PFSK-1 (cell line): ENCODE results near the gene CNDP2.

ENCODE experiments used
- FOXP2 ChIP-seq: optimal IDR thresholded peaks from 2 replicates; pipeline ENCODE3; 2011; ENCODE audit warnings: borderline replicate concordance, control low read depth, inconsistent platforms; ENCODE audit not compliant: insufficient read depth; ENCODE audit errors: extremely low read length, extremely low read depth
- POLR2AphosphoS5 ChIP-seq: IDR thresholded peaks from 2 replicates; pipeline ENCODE4 v1.6.1; 2012; ENCODE audit warnings: low read depth, mild to moderate bottlenecking, control low read depth, low read length, moderate library complexity
- REST ChIP-seq, 2 experiments: IDR thresholded peaks; 2 replicates each; pipeline versions ENCODE4 v1.6.1 to v1.8.0; 2011 to 2012; ENCODE audit warnings: low read depth in 2 of 2, low read length in 2 of 2, control low read depth in 1 of 2, inconsistent platforms in 1 of 2, mild to moderate bottlenecking in 1 of 2, moderate library complexity in 1 of 2; ENCODE audit not compliant: insufficient read depth in 1 of 2
- SIN3A ChIP-seq: IDR thresholded peaks from 2 replicates; pipeline ENCODE4 v1.6.1; 2012; ENCODE audit warnings: mild to moderate bottlenecking, low read length, moderate library complexity, borderline replicate concordance; ENCODE audit not compliant: insufficient read depth
- TAF1 ChIP-seq: IDR thresholded peaks from 2 replicates; pipeline ENCODE4 v1.6.1; 2012; ENCODE audit warnings: low read length, control low read depth, borderline replicate concordance; ENCODE audit not compliant: insufficient read depth

Gene CNDP2

GRCh38 chr18:74453016-74453566 is 43.1 kb upstream of the CNDP2 start:
- TF ChIP-seq FOXP2 (no peak), REST (IDR thresholded peaks at IDR 0.05; ENCODE audit: insufficient read depth in 1 of 2, low read depth in 2 of 2, low read length in 2 of 2) (no peak), TAF1 (no peak)

- TF ChIP-seq REST (IDR thresholded peaks at IDR 0.05; ENCODE audit: insufficient read depth in 1 of 2, low read depth in 2 of 2, low read length in 2 of 2) (no peak), TAF1 (no peak), FOXP2 (no peak), SIN3A (no peak), POLR2AphosphoS5 (no peak)
Measured at GRCh38 chr18:74453642-74454198, 42.4 kb upstream of the CNDP2 start.

DNA sequence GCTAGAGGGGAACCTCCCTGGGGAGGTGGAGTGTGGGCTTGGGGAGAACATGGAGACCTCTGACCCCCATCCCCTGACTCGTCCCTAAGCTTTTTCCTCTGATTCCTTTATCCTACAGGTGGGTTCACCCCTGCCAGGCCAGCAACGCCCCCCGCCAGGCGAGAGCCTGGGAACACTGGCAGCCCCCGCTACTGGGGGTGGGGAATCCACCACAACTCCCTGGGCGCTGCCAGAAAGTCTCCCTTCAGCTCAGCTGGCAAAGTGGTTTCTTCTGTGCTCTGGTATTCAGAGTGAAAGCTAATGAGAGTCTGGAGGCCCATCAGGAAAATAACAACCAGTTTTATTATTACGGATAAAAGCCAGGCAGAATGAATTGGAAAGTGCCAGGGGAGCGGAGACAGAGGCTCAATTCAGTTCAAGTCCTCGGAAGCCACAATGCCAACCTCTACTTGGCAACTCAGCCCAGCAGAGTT is 41.8 kb upstream of the CNDP2 start:
- TF ChIP-seq POLR2AphosphoS5 (no peak), SIN3A (no peak), REST (IDR thresholded peaks at IDR 0.05; ENCODE audit: insufficient read depth in 1 of 2, low read depth in 2 of 2, low read length in 2 of 2) (no peak), TAF1 (no peak), FOXP2 (no peak)

- no peak for TF ChIP-seq REST (IDR thresholded peaks at IDR 0.05; ENCODE audit: insufficient read depth in 1 of 2, low read depth in 2 of 2, low read length in 2 of 2)
- TF ChIP-seq FOXP2 = no peak
- TF ChIP-seq TAF1 = no peak
- TF ChIP-seq POLR2AphosphoS5 = no peak
- TF ChIP-seq SIN3A = no peak
Measured at GRCh38 chr18:74455386-74455785, 40.8 kb upstream of the CNDP2 start.

DNA sequence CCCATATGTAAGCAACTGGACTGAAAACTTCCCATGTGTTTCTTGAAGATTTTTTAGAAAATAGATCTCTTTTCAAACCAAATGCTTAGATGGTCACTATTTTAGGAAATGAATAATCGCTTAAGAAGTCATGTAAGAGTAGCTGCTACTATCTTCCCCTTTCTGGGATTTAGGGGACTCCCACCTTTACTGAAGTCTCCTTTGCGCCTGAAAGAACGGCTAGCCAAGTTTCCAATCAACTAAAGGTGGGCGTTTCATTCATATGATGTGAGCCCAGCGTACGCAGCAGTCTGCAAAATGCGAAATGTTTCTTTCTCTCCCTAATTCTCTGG is 40.2 kb upstream of the CNDP2 start:
- TF ChIP-seq TAF1 (no peak), SIN3A (no peak), POLR2AphosphoS5 (no peak), REST (IDR thresholded peaks at IDR 0.05; ENCODE audit: insufficient read depth in 1 of 2, low read depth in 2 of 2, low read length in 2 of 2) (no peak)
